HG02981 (cell line): ENCODE data around the gene CEP250.

Source experiments
- ATAC-seq: cut with Tn5 transposase; IDR thresholded peaks from one replicate; pipeline ENCODE4 v1.9.1; 2021; ENCODE audit warnings: mild to moderate bottlenecking, moderate library complexity; ENCODE audit not compliant: unreplicated experiment

CEP250 gene

DNA sequence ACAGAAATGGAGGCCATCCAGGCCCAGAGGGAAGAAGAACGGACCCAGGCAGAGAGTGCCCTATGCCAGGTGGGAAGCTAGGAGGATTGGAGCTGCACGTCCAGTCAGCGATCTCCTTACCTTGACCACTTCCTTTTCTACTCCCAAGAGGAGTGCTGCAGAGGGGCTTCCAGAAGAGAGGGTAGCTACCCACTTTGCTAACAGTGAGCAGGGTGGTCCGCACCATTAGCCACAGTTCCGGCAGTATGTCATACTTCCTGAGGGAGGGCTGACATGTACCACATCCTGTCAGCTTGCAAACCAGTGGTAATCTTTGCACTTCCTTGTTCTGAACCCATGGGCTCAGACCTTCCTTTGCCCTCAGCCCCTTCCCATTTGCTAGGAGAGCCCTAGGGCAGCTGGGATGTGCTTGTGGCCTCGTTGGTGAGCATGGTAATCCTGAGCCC is 35.4 kb downstream of the CEP250 start:
- peak; percentile 94 for ATAC-seq

DNA sequence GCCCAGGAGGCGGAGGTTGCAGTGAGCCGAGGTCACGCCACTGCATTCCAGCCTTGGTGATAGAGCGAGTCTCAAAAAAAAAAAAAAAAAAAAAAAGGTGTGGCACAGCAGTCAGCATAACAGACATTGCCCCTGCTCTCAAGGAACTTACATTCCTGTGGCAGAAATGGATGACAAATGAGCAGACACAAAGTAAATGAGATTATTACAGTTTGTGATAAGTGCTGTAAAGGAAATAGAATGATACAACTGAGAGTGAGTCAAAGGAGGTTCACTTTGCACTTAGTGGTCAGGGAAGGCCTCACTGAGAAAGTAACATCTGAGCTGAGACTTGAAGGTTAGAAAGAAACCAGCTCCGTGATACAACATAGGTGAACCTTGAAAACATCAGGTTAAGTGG is 36.4 kb downstream of the CEP250 start:
- no peak for ATAC-seq

DNA sequence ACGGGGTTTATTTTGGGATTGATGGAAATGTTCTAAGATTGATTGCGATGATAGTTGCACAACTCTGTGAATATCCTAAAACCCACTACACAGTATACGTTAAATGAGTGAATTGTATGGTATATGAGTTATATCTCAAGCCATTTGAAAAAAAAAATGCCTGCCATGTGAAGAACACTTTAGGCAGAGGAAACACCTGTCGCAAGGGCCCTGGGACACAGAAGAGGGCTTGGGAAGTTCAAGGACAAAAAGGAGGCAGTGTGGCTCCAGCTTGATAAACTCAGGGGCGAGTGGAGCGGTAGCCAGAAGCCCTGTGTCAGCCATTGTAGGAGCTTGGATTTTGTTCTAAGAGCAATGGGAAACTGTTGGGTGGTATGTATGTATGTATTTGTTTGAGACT is 37.0 kb downstream of the CEP250 start:
- ATAC-seq, result no peak

DNA sequence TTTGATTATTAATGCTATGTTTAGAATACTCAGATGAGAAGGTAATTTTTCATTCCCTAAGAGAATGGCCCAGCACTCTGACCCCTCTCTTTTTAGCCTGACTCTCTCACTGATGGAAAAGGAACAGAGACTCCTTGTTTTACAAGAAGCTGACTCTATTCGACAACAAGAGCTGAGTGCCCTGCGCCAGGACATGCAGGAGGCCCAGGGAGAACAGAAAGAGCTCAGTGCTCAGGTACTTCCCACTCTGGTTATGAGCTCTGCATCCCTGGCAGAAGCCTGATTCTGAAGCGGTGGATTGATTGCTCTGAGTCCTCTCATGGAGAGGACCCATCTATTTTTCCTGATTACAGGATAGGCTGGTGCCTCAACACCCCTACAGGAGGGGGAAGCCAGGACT is 41.1 kb downstream of the CEP250 start:
- no peak for ATAC-seq

DNA sequence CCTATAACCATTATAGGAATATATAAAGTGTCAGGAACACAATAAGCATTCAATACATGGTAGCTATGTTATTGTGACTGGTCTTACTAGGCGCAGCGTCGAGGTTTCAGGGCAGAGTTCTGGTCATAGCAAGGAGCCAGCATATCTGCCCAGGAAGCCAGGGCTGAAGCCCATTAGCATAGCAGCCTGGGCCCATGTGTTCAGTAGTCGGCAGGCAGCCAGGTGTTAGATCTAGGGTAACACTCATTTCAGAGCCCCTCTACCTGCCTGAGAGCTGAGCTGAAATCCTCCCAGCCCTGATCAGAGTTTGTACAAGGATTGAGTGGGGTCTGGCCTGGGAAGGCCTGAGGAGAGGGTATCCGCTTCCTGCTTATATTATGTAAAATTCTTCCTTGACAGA is 41.9 kb downstream of the CEP250 start:
- ATAC-seq, result no peak

DNA sequence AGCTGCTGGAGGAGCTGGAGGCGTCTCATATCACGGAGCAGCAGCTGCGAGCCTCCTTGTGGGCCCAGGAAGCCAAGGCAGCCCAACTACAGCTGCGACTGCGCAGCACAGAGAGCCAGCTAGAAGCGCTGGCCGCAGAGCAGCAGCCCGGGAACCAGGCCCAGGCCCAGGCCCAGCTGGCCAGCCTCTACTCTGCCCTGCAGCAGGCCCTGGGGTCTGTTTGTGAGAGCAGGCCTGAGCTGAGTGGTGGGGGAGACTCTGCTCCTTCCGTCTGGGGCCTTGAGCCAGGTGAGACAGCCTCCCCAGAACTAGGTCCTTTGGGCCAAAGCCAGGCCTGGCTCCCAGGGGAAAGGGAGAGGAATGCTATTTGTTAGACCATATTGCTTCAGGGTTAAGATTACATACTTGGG is 42.4 kb downstream of the CEP250 start:
- ATAC-seq, result no peak

DNA sequence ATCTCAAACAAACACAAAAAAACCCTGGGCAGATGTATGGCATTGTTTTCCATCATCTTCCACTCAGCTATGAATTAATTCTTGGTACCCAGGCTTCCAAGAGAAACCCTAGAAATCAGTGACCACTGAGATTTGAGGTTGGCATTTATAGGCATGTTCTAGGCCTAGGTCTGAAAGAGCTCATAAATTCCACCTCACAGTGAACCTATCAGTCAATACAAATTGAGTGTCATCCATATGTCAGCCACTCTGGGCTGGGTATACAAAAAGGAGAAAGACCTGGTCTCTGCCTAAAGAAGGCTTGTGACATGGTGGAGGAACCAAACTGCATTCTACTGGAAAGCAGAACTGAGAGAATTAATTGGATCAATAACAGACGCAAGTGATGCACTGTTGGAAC is 43.9 kb downstream of the CEP250 start:
- no peak for ATAC-seq

DNA sequence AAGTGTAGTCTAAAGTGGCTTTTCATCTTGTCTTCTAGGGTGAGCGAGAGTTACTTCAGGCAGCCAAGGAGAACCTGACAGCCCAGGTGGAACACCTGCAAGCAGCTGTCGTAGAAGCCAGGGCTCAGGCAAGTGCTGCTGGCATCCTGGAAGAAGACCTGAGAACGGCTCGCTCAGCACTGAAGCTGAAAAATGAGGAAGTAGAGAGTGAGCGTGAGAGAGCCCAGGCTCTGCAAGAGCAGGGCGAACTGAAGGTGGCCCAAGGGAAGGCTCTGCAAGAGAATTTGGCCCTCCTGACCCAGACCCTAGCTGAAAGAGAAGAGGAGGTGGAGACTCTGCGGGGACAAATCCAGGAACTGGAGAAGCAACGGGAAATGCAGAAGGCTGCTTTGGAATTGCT is 47.0 kb downstream of the CEP250 start:
- peak; percentile 58 for ATAC-seq

DNA sequence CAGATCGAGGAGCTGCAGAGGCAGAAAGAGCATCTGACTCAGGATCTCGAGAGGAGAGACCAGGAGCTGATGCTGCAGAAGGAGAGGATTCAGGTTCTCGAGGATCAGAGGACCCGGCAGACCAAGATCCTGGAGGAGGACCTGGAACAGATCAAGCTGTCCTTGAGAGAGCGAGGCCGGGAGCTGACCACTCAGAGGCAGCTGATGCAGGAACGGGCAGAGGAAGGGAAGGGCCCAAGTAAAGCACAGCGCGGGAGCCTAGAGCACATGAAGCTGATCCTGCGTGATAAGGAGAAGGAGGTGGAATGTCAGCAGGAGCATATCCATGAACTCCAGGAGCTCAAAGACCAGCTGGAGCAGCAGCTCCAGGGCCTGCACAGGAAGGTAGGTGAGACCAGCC is 47.9 kb downstream of the CEP250 start:
- ATAC-seq, result no peak

DNA sequence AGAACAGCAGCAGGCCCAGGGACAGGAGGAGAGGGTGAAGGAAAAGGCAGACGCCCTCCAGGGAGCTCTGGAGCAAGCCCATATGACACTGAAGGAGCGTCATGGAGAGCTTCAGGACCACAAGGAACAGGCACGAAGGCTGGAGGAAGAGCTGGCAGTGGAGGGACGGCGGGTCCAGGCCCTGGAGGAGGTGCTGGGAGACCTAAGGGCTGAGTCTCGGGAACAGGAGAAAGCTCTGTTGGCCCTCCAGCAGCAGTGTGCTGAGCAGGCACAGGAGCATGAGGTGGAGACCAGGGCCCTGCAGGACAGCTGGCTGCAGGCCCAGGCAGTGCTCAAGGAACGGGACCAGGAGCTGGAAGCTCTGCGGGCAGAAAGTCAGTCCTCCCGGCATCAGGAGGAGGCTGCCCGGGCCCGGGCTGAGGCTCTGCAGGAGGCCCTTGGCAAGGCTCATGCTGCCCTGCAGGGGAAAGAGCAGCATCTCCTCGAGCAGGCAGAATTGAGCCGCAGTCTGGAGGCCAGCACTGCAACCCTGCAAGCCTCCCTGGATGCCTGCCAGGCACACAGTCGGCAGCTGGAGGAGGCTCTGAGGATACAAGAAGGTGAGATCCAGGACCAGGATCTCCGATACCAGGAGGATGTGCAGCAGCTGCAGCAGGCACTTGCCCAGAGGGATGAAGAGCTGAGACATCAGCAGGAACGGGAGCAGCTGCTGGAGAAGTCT is 48.6 kb downstream of the CEP250 start:
- ATAC-seq, result no peak

DNA sequence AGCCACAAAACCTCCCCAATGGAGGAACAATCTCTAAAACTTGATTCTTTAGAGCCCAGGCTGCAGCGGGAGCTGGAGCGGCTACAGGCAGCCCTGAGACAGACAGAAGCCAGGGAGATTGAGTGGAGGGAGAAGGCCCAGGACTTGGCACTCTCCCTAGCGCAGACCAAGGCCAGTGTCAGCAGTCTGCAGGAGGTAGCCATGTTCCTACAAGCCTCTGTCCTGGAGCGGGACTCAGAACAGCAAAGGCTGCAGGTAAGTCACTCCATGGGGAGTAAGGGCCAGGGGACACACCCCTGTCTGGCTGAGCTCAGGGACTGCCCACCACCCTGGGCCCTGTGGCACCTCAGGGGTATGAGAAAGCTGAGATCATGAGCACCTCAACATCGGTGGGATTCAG is 49.4 kb downstream of the CEP250 start:
- no peak for ATAC-seq

DNA sequence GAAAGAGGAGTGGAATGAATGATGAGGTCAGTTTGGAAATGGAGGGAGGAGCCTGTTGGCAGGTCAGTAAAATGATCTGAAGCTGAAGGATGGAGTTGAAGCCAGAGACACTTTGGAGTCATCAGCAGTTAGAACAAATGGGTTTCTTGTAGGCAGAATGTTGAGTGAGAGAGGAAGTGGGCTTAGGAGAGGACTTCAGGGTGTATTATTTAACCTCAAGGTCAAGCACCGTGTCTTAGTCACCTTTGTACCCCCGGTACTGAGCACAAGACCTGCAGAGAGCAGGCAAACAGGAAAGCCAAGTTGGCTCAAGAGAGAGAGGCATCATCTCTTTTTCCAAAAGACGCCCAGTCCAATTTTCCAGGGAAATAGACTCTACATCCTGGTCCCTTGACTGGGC is 50.8 kb downstream of the CEP250 start:
- no peak for ATAC-seq

DNA sequence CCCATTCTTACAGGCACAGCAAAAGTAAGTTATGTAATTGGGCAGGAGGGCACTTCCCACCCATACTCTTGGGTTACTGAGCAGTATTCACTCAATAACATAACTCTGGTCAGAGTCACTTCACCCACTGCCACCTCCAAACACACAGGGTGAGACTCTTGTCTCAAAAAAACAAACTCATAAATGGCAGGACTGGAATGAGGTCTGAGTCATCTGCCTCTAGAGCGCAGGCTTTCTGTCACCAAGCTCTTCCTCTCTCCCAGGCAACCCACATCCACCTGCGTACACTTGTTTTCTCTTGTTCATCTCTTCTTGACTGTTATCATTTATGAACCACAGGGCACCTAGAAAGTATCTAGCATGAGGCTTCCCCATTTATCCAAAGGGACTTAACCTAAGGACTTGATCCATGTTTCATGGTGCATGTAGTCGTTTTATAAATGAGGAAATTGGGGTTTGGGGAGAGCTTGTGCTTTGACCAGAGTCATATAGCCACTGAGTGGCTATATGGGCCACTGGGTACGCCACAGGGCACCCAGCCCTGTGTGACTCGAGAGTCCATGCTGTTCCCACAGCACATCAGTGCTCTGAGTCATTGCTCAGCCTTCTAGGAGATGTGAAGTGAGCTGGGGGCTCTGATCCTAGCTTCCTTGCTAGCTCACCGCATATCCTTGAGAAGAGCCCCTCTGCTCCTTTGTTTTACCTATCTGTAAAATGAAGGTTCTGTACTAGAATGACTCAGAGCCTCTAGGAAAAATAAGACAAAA is 51.7 kb downstream of the CEP250 start:
- ATAC-seq, result no peak

DNA sequence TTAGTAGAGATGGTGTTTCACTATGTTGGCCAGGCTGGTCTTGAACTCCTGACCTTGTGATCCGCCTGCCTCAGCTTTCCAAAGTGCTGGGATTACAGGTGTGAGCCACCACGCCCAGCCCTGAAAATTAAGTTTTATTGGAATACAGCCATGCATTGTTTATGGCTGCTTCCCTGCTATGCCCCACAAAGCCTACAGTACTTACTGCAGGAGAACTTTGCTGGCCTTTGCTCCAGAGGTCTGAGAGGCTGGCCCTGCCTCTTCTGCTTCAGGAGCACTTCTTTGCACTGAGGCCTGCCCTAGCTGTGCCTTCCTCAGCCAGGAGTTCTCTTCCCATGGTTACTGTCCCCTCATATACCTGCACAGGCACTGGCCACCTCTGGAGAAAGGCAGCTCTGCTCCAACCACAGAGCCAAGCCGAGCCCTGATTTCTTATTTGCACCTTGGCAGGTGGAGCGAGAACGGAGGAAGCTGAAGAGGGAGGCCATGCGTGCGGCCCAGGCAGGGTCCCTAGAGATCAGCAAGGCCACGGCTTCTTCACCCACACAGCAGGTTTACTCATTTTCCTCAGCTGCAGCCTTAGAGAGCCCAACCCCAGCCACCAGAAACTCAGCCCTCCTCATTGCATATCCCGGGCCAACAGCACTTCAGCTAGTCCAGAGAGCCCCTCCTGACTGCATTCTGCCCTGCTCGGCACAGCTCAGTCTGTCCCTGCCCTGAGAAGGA is 53.3 kb downstream of the CEP250 start:
- no peak for ATAC-seq

DNA sequence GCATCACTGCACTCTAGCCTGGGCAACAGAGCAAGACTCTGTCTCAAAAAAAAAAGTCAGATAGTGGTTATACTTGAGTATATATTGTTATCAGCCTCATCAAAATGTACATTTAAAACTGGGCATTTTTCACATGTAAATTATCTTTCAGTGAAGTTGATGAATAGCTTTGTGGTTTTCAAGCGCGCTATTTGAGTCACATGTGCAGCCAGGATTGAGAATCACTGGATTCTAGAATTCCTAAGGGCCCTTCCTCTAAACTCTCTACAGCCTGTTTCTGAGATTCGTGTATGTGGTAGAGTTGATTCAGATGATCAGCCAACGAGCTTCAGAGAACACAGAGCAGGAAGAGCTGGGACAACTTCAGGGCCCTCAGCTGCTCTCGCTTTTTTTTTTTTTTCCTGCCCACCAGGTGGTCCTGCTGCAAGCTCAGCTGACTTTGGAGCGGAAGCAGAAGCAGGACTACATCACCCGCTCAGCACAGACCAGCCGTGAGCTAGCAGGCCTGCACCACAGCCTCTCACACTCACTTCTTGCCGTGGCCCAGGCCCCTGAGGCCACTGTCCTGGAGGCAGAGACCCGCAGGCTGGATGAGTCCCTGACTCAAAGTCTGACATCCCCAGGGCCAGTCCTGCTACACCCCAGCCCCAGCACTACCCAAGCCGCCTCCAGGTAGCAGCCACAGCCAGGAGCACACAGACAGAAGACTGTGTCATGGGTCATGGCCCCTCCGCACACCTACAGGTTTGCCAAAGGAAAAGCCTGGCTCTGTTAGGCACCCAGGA is 55.7 kb downstream of the CEP250 start:
- no peak for ATAC-seq

DNA sequence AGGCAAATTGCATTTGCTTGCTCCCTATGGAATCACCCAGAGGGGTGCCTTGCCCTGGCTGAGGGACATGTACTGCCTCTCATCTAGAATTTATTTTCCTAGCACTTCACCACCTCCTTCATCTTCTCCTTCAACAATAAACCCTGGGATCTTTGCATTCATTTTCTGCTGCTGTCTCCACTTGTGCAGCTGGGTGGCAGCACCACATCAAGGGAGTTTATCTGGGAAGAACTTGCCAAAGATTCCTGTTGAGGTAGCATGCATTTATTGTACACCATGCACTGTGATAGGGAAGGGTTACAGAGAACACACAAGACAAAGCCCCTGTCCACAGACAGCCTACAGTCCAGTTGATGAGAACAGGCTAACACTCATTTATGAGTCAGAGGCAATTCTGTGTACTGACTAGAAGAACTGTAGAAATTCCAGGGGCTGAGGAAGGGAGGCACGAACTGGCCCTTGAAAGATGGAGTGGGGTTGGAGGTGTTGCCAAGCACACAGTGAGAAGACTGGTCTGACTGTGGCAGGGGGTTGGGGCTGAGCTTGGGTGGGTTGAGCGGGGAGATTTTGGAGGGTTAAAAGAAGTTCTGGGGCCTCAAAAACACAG is 56.5 kb downstream of the CEP250 start:
- ATAC-seq, result no peak

DNA sequence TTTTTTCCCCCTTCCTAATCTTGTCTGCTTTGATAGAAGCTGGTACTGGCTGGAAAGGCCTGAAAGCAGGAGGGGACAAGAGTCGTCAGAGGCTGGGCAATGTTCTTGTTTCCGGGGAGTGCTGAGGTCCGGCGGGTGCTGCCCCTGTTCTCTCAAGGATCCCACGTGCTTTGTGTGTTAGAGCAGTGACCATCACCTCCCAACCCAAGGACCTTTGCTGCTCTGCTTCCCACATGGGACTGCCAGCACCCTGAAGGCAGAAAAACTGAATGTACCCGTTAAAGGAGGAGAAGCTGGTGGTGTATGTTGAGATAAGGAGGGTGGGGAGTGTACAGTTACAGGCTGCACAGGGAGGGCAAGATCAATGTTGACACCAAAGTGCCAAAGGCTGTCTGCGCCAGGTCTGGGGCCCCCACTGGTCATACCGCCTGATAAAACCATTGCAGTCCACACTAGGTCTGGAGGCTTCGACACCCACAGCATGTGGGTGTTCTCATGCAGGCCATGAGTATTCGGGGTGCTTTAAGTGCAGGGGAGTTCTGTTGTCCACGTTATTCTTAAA is 59.1 kb downstream of the CEP250 start:
- no peak for ATAC-seq

DNA sequence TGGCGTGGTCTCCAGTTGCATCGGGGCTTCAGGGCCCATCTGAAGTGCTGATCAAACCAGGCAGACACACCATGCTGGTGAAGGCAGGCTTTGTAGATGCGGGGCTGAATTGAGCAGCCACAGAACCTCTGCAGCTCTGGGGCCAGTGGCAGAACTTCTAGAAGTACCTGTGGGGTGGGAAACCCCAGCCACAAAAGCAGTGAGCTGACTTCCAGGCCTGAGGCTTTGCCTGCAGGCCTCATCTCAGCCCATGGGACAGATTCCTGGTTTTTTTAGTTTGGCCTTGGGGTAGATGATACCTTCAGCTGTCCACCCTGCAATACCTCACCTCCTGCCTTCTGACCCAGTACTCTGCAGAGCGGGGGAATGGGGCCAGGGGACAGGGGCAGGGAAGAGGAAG is 59.9 kb downstream of the CEP250 start:
- no peak for ATAC-seq

DNA sequence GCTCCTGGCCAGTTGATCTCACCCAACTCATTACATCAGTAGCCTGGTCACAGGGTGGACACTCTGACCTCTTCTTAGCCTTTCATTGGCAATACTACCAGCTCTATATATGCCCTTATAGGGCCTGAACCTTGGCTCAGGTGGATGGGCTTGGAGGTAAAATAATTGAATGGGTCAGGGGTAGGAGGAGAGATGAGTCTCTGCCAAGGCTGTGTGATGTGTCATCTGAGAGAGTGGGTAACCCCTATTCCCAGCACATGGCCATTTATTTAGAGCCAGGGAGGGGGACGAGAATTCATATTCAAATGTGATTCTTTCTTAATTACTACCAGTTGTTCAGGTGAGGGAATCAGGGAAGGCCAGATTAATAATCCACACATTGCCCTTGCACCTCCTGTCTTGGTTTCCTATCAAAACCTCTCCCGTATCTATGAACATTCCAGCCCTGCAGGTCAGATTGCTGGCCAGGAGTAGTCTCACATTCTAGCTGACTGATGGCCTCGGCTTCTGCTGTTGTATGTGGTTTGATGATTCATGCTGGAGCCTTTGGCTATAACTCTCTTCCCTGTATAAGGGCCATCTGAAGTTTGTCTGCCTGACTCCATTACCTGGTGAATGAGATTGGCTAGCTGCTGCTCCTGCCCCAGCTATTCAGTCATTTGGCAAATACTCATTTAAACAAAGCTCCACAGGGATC is 60.7 kb downstream of the CEP250 start:
- no peak for ATAC-seq

DNA sequence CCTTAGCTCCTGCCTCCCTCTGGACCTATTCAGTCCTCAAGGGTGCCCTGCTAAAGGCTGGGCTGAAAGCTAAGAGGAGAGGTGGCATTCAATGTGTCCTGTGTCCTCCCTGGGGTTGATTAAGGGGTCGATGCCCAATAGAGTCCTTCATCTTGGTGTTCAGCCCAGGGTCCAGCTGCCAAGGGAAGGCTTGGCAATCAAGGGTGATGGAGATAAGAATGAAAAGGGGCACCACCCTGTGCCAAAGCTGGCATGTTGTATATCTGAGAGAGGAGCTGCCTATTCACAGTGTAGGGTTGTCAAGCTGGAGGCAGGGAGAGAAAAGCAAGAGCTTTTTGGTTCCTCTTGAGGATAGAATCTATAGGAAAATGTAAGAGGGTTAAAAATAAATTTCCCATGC is 61.7 kb downstream of the CEP250 start:
- no peak for ATAC-seq
